Panc1 (cell line): ENCODE data around the gene RARG. TPM values are rescaled to one million over a fixed set of nuclear protein-coding genes. Genes with fewer than 3 reads are reported as not detected.

Experiments
- ATAC-seq: fragments of 200-7000 bp; cut with Tn5 transposase; 2 replicates; pipeline ENCODE4 v1.9.1; 2020; ENCODE audit warnings: mild to moderate bottlenecking, moderate library complexity
- BruUV-seq: library from RNA; stranded (reverse); fragments of 400-500 nt; replicated peaks from 2 replicates; lab custom pipeline; 2021; lab: Mats Ljungman, UMichigan
- CTCF ChIA-PET: fragments of 300-600 bp; sonication (Branson Sonifier 250); formaldehyde crosslinking; loops from one replicate; lab custom pipeline; 2022; ENCODE audit warnings: antibody characterized with exemption; lab: Charles Lee
- POLR2A ChIA-PET: fragments of 300-600 bp; sonication (Branson Sonifier 250); formaldehyde crosslinking; loops from one replicate; lab custom pipeline; 2022; ENCODE audit warnings: antibody characterized with exemption; lab: Charles Lee
- DNase-seq: peaks from one replicate; pipeline ENCODE4 v3.0.0-alpha.2; 2010; ENCODE audit warnings: low read depth, low spot score
- H3K27ac ChIP-seq: 2 replicates; pipeline ENCODE4 v1.5.1; 2011; ENCODE audit warnings: mild to moderate bottlenecking, low read length, inconsistent platforms
- H3K27me3 ChIP-seq: fragments of 200-500 bp; sonication (Bioruptor generic); 2 replicates; pipeline ENCODE4 v1.6.0; 2014; ENCODE audit warnings: low read length, inconsistent platforms; ENCODE audit not compliant: control insufficient read depth, insufficient read depth
- H3K36me3 ChIP-seq: fragments of 200-500 bp; sonication (Bioruptor generic); 2 replicates; pipeline ENCODE4 v1.5.1; 2014; ENCODE audit warnings: inconsistent platforms, mild to moderate bottlenecking, low read length, moderate library complexity; ENCODE audit not compliant: control insufficient read depth, insufficient read depth
- H3K4me1 ChIP-seq: 2 replicates; pipeline ENCODE4 v1.5.1; 2011; ENCODE audit warnings: inconsistent platforms, mild to moderate bottlenecking, low read length, moderate library complexity; ENCODE audit not compliant: control insufficient read depth, insufficient read depth
- H3K4me3 ChIP-seq, 2 experiments: 2 replicates each; pipeline ENCODE4 v1.5.1; 2011 to 2012; ENCODE audit warnings: low read depth in 2 of 2, low read length in 2 of 2, mild to moderate bottlenecking in 2 of 2, inconsistent platforms in 1 of 2, moderate library complexity in 1 of 2
- H3K9me3 ChIP-seq: fragments of 200-500 bp; sonication (Bioruptor generic); 2 replicates; pipeline ENCODE4 v1.5.1; 2014; ENCODE audit warnings: low read depth, mild to moderate bottlenecking, inconsistent platforms, low read length, moderate library complexity; ENCODE audit not compliant: control insufficient read depth, insufficient read depth
- POLR2AphosphoS5 ChIP-seq: IDR thresholded peaks from 2 replicates; pipeline ENCODE4 v1.6.1; 2012; ENCODE audit warnings: mild to moderate bottlenecking, low read depth, low read length, moderate library complexity
- SIN3A ChIP-seq: IDR thresholded peaks from 2 replicates; pipeline ENCODE4 v1.6.1; 2012; ENCODE audit warnings: low read depth, mild to moderate bottlenecking, low read length, moderate library complexity, borderline replicate concordance; ENCODE audit not compliant: insufficient read depth
- TCF7L2 ChIP-seq: IDR thresholded peaks from 2 replicates; pipeline ENCODE4 v1.6.1; 2011; ENCODE audit warnings: mild to moderate bottlenecking, low read depth, low read length, inconsistent platforms
- in situ Hi-C: cut with HindIII; loops from 2 replicates; pipeline ENCODE4 v1.10.0; 2016; ENCODE audit warnings: low sequenced_read_pairs, low pct_unique_long_range_greater_than_20kb
- intact Hi-C: fragments of 100-400 bp; cut with micrococcal nuclease; formaldehyde crosslinking; loops from one replicate; pipeline ENCODE4 v1.10.0; 2022; ENCODE audit not compliant: unreplicated experiment
- total RNA-seq: library from RNA; stranded (reverse); gene quantifications from one replicate; pipeline ENCODE4 v1.2.1, GENCODE V29; 2021; ENCODE audit not compliant: unreplicated experiment
- TF ChIP-seq, protein P1 (sequence below): fragments of 450-650 bp; IDR thresholded peaks from 2 replicates; pipeline ENCODE4 v1.5.1; 2017; ENCODE audit warnings: mild to moderate bottlenecking
- TF ChIP-seq, protein P2 (sequence below), 2 experiments: IDR thresholded peaks; 2 replicates each; pipeline ENCODE4 v1.6.1; 2011 to 2012; ENCODE audit warnings: low read depth in 2 of 2, control low read depth in 1 of 2, low read length in 1 of 2, mild to moderate bottlenecking in 1 of 2, moderate library complexity in 1 of 2; ENCODE audit not compliant: insufficient read depth in 1 of 2

RARG gene
- total RNA-seq, 1 experiment from 2014 or later, result 41.2 TPM

DNA sequence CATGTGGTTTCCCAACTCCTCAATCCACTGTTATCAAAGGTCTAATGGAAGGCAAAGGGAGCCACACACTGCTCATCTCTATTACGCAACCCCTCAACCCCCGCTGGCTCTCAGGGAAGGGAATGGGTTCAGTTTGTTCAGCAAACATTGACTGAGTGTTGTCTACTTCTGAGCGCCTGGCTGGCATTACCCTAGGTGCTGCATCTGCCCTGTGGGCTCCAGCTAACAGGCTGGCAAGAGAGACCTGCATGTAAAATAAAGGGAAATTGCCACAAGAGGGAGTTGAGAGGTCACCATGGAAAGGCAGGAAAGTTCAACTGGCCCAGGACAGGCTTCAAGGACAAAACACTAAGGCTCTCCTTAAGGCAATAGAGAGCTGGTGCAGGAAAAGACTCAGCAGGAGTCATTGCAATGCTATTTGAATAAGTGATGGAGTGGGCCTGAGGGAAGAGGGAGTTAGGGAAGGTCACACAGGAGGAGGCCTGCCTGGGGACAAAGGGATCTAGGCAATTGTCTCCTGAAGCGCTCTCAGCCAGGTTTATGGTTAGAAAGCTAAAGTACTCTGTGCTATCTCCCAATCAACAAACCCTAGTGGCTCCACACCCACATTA lies 57.0 kb downstream of the RARG start:
- Histone ChIP-seq H3K27me3 (no peaks in the 10 kb centered on the region), H3K4me1 (peaks cover 18% of the 10 kb centered on the region), H3K9me3 (no peaks in the 10 kb centered on the region), H3K36me3 (no peaks in the 10 kb centered on the region), H3K27ac (no peak overlapping the region), H3K4me3 (no peak overlapping the region)
- ATAC-seq (peak; percentile 90), DNase-seq (no peak)
- TF ChIP-seq POLR2AphosphoS5 (no peak), TCF7L2 (no peak), SIN3A (no peak)
- TF ChIP-seq, protein P1, sequence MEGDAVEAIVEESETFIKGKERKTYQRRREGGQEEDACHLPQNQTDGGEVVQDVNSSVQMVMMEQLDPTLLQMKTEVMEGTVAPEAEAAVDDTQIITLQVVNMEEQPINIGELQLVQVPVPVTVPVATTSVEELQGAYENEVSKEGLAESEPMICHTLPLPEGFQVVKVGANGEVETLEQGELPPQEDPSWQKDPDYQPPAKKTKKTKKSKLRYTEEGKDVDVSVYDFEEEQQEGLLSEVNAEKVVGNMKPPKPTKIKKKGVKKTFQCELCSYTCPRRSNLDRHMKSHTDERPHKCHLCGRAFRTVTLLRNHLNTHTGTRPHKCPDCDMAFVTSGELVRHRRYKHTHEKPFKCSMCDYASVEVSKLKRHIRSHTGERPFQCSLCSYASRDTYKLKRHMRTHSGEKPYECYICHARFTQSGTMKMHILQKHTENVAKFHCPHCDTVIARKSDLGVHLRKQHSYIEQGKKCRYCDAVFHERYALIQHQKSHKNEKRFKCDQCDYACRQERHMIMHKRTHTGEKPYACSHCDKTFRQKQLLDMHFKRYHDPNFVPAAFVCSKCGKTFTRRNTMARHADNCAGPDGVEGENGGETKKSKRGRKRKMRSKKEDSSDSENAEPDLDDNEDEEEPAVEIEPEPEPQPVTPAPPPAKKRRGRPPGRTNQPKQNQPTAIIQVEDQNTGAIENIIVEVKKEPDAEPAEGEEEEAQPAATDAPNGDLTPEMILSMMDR, result peak; percentile 76; the same call in 1 of the 2 replicates
- TF ChIP-seq, protein P2, sequence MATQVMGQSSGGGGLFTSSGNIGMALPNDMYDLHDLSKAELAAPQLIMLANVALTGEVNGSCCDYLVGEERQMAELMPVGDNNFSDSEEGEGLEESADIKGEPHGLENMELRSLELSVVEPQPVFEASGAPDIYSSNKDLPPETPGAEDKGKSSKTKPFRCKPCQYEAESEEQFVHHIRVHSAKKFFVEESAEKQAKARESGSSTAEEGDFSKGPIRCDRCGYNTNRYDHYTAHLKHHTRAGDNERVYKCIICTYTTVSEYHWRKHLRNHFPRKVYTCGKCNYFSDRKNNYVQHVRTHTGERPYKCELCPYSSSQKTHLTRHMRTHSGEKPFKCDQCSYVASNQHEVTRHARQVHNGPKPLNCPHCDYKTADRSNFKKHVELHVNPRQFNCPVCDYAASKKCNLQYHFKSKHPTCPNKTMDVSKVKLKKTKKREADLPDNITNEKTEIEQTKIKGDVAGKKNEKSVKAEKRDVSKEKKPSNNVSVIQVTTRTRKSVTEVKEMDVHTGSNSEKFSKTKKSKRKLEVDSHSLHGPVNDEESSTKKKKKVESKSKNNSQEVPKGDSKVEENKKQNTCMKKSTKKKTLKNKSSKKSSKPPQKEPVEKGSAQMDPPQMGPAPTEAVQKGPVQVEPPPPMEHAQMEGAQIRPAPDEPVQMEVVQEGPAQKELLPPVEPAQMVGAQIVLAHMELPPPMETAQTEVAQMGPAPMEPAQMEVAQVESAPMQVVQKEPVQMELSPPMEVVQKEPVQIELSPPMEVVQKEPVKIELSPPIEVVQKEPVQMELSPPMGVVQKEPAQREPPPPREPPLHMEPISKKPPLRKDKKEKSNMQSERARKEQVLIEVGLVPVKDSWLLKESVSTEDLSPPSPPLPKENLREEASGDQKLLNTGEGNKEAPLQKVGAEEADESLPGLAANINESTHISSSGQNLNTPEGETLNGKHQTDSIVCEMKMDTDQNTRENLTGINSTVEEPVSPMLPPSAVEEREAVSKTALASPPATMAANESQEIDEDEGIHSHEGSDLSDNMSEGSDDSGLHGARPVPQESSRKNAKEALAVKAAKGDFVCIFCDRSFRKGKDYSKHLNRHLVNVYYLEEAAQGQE (IDR thresholded peaks at IDR 0.05; ENCODE audit: insufficient read depth in 1 of 2, low read depth in 2 of 2, low read length in 1 of 2), result no peak
- intact Hi-C loops, result no loop called here
- no TSS peak for BruUV-seq
- ChIA-PET POLR2A (no interaction called here), CTCF (interaction anchor here (0.5 to 1.7 kb wide), 5 partner anchors 12 to 105 kb away, joined by 3 to 5 read pairs (median 3); partner anchors contain the start of gene SPRYD3)
- in situ Hi-C loops, result no loop called here

DNA sequence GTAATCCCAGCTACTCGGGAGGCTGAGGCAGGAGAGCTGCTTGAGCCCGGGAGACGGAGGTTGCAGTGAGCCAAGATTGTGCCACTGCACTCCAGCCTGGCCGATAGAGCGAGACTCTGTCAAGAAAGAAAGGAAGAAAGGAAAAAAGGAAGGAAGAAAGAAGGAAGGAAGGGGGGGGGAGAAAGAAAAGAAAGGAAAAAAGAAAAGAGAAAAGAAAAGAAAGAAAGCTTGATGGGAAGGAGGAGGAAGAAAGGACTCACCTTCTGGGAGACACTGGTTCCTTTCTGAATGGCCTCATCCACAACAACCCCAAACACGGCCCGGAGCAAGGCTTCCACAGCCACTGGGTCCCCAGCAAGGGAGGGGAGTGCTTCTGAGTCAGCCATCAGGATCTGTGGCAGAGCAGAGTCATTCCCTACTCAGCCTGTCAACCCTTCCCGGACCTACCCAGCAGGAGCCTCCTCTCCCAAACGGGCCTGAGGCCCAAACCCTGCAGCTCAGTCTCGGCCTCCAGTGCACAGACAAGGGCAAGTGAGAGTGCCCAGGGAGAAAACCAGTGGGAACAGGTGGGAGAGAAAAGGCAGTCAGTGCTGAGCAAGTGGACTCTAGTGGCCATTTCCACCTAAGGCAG lies 58.8 kb downstream of the RARG start:
- H3K27ac ChIP-seq, result no peak overlapping the region; the same call in 1 of the 2 replicates
- H3K36me3 ChIP-seq, result no peaks in the 10 kb centered on the region

More for the DNA sequence above, 58.8 kb downstream of the RARG start:
- peak; percentile 49; the same call in 1 of the 2 replicates for ATAC-seq
- POLR2A ChIA-PET, result no interaction called here
- Histone ChIP-seq H3K27me3 (no peaks in the 10 kb centered on the region), H3K9me3 (no peaks in the 10 kb centered on the region), H3K4me3 (no peak overlapping the region), H3K4me1 (peaks cover 12% of the 10 kb centered on the region)
- DNase-seq, result no peak
- in situ Hi-C loops, result no loop called here
- intact Hi-C loops, result no loop called here
- CTCF ChIA-PET, result interaction anchor here (0.7 to 1.3 kb wide), 3 partner anchors 14 to 148 kb away, joined by 4 to 7 read pairs (median 5); no protein-coding TSS in a partner anchor
- no TSS peak for BruUV-seq
- TF ChIP-seq, protein P1, result no peak
- TF ChIP-seq TCF7L2 (no peak), POLR2AphosphoS5 (no peak), SIN3A (no peak)
- TF ChIP-seq, protein P2 (IDR thresholded peaks at IDR 0.05; ENCODE audit: insufficient read depth in 1 of 2, low read depth in 2 of 2, low read length in 1 of 2), result no peak
